GM18519 (cell line): Measurements from ENCODE around the gene RALGAPB.

Source experiments
- ATAC-seq: cut with Tn5 transposase; IDR thresholded peaks from one replicate; pipeline ENCODE4 v1.9.1; 2021; ENCODE audit warnings: mild to moderate bottlenecking, moderate library complexity; ENCODE audit not compliant: unreplicated experiment, low FRiP score

The RALGAPB gene

GRCh38 chr20:38603286-38603685, 130.6 kb downstream of the RALGAPB start:
- ATAC-seq: no peak

DNA sequence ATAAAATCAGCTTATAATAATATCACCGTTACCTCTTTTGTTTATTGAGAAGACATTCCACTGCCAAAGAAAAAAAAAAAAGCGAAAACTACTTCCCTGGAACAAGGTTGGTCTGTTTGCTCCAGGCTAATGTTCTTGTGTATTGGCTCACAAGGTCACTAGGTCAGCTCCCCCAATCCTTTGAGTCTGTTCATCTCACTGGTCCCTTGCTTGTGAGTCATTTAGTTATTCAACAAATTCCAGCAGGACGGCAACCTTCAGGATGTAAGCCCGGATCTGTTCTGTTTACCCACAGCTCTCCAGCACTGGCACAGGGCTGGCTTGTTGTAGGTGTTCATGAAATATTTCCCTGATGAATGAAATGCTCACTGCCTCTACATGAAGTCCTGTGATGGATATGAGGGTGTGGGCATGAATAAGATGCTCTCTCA, 132.2 kb downstream of the RALGAPB start:
- ATAC-seq: no peak

DNA sequence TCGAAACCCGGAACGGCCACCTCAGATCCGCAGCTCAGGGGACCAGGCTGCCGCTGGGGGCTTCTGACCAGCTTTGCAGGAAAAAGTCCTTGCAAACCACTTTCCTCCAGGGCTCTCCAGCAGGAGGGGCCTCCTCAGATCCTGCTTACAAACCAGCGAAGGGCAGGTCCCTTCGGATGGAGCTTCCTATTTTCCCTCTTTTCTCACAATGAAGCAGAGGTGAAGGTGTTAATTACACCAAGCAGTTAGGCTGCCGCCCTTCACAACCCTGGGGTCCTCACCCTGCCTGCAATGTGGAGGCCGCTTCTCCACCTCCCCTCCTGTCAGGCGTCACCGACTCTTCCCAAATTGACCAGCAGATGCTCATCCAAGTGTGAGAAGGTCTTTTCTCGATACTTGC, 134.7 kb downstream of the RALGAPB start:
- ATAC-seq: no peak

DNA sequence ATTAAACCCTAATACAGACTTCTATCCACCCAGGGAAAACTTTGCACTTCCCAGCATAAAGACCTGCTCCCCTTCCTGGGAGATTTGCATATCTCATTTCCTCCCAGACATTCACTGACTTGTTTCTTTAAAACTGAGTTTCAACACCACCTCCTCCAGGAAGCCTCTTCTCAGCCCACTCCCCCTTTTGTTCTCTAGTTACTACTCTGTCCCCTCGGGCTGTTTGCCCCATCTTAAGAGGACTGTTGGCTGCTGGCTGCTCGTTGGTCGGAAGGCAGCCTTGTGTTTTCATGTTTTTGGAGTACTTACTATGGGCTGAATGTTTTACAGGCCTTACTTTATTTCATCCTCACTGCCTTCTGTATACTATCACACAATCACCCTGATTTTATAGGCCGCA, 135.5 kb downstream of the RALGAPB start:
- no peak for ATAC-seq

DNA sequence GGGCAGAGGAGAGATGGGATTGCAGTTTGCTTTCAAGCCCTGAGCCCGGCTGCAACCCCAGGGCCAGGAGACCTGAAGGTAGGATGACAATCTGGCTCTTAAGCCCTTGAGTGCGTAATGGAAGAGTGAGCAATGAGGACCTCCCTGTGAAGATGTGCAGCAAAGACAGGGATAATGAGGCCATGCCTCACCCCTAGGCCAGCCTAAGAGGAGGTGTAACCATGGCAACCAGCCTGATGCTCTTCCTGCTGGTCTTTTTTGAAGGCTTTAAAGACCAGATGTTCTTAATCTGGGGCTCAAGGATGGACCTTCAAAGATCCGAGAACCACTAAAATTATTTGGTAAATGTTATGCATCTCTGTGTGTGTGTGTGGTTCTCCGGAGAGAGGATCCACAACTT, 137.2 kb downstream of the RALGAPB start:
- ATAC-seq: no peak

GRCh38 chr20:38610521-38610920, 137.9 kb downstream of the RALGAPB start:
- no peak for ATAC-seq

- no peak for ATAC-seq
Measured at GRCh38 chr20:38612751-38613515, 140.3 kb downstream of the RALGAPB start.

GRCh38 chr20:38615283-38615682, 142.6 kb downstream of the RALGAPB start:
- ATAC-seq: no peak

DNA sequence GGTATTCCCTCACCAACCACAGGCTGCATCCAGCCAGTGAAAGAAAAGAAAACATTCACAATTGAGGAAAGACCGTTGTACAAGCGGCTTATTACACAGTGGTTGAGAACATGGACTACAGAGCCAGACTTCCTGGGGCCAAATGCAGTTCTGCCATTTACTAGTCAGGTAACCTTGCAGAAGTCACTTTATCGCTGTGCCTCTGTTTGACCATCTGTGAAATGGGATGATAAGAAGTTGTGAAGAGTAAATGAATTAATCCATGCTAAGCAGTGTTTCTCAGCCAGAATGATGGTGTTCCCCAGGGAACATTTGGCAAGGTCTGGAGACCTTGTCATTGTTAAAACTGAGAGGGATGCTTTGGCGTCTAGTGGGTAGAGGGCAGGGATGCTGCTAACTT, 143.8 kb downstream of the RALGAPB start:
- ATAC-seq: no peak

- ATAC-seq: no peak
Measured at GRCh38 chr20:38617011-38617829, 144.6 kb downstream of the RALGAPB start.

DNA sequence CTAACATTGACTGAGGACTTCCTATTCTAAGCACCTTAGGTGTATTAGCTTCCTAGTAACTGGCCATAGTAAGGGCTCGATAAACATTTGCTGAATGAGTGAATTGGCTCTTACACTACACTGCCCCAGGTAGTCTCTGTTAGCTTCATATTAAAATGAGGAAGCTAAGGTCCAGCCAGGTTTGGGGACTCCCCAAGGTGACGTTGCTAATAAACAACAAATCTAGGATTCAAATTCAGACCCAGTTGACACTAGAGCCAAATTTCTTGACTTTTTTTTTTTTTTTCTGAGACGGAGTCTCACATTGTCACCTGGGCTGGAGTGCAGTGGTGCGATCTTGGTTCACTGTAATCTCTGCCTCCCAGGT, 145.2 kb downstream of the RALGAPB start:
- no peak for ATAC-seq

GRCh38 chr20:38620441-38620840, 147.8 kb downstream of the RALGAPB start:
- no peak for ATAC-seq

- no peak for ATAC-seq
Measured at GRCh38 chr20:38623061-38623460, 150.4 kb downstream of the RALGAPB start.

- ATAC-seq: no peak
Measured at GRCh38 chr20:38624084-38624483, 151.4 kb downstream of the RALGAPB start.

DNA sequence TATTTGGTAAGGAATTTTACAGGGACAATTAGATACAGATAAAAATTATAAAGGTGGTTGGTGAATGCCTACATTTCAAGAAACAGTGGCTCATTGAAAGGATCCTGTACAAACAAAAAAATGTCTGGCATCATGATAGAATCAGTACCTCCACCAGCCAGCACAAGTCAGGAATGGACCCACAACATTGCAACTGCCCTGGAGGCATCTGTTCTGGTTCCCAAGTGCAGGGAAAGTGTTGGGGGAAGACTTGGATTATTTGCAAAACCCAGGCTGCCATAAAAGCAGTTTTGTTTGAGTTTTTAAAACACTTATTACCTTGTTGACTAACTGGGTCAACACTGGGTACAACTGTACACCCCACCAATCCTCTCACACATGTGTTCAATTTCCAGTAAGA, 153.3 kb downstream of the RALGAPB start:
- ATAC-seq: no peak

- no peak for ATAC-seq
Measured at GRCh38 chr20:38626921-38627659, 154.4 kb downstream of the RALGAPB start.
